ENCODE results near the gene MYOZ2. TPM values are rescaled to one million over a fixed set of nuclear protein-coding genes. Genes with fewer than 3 reads are reported as not detected.

The MYOZ2 gene
- total RNA-seq, 3 donors from 2014 or later: not detected

GRCh38 chr4:119197772-119198212, 62.2 kb downstream of the MYOZ2 start:
- no peak for DNase-seq
- no peak for ATAC-seq
- Mint-ChIP-seq H3K4me1 (ENCODE audit: low read depth) (no peaks in the 10 kb centered on the region), H3K27me3 (ENCODE audit: low read depth) (peaks cover 5% of the 10 kb centered on the region), H3K4me3 (no peak overlapping the region), H3K9me3 (peaks cover 5% of the 10 kb centered on the region), H3K36me3 (ENCODE audit: insufficient read depth) (peaks cover 4% of the 10 kb centered on the region)

GRCh38 chr4:119204916-119205315, 69.3 kb downstream of the MYOZ2 start:
- DNase-seq (no peak), ATAC-seq (no peak)
- Mint-ChIP-seq H3K9me3 (no peaks in the 10 kb centered on the region), H3K27me3 (ENCODE audit: low read depth) (peaks cover 5% of the 10 kb centered on the region), H3K4me1 (ENCODE audit: low read depth) (peaks cover 18% of the 10 kb centered on the region), H3K36me3 (ENCODE audit: insufficient read depth) (no peaks in the 10 kb centered on the region), H3K4me3 (no peak overlapping the region)

GRCh38 chr4:119205690-119206089, 70.1 kb downstream of the MYOZ2 start:
- no peak for DNase-seq
- no peak for ATAC-seq
- Mint-ChIP-seq H3K4me3 (no peak overlapping the region), H3K36me3 (ENCODE audit: insufficient read depth) (no peaks in the 10 kb centered on the region), H3K4me1 (ENCODE audit: low read depth) (peaks cover 22% of the 10 kb centered on the region), H3K9me3 (no peaks in the 10 kb centered on the region), H3K27me3 (ENCODE audit: low read depth) (peaks cover 4% of the 10 kb centered on the region)

DNA sequence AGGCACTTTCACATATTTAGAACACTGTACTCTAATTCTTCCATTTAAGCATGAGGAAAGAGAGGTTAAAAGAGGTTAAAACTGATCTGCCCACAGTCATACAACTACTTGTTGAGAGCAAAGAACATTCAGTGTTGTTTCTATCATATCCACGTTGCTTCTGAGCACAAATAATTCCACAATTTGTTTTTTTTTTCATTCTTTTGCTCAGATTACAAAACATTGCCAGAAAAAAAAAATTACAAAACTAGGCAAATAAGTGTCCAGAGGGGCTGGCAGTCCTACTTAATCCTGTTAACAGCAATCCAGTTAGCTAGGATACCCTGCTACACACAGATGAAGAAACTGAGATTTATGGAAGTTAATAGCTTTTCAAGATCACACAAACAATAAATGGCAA, 70.5 kb downstream of the MYOZ2 start:
- no peaks in the 10 kb centered on the region for H3K9me3 Mint-ChIP-seq
- H3K27me3 Mint-ChIP-seq (ENCODE audit: low read depth): peaks cover 4% of the 10 kb centered on the region
- DNase-seq (no peak), ATAC-seq (no peak)
- H3K36me3 Mint-ChIP-seq (ENCODE audit: insufficient read depth): no peaks in the 10 kb centered on the region
- peaks cover 26% of the 10 kb centered on the region for H3K4me1 Mint-ChIP-seq (ENCODE audit: low read depth)
- H3K4me3 Mint-ChIP-seq: no peak overlapping the region

DNA sequence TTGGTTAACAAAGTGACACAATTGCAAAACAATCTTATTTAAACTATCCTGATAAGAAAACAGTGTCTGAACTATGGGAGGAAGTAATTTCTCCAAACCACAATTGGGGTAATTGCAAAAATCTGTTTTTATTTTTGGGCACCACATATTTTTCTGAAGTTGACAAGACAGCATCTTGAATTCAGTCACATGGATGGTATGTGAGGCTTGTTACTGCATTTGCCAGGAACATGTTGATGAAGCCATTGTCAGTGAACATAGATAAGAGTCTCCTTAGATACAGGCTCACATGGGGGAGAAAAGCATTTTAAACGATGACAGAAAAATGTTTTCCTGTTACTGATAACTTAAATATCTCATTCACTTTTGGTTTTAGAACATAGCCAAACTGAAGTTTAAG, 71.4 kb downstream of the MYOZ2 start:
- no peak for ATAC-seq
- Mint-ChIP-seq H3K36me3 (ENCODE audit: insufficient read depth) (no peaks in the 10 kb centered on the region), H3K4me3 (no peak overlapping the region), H3K4me1 (ENCODE audit: low read depth) (peaks cover 35% of the 10 kb centered on the region), H3K9me3 (no peaks in the 10 kb centered on the region), H3K27me3 (ENCODE audit: low read depth) (peaks cover 2% of the 10 kb centered on the region)
- DNase-seq: no peak

DNA sequence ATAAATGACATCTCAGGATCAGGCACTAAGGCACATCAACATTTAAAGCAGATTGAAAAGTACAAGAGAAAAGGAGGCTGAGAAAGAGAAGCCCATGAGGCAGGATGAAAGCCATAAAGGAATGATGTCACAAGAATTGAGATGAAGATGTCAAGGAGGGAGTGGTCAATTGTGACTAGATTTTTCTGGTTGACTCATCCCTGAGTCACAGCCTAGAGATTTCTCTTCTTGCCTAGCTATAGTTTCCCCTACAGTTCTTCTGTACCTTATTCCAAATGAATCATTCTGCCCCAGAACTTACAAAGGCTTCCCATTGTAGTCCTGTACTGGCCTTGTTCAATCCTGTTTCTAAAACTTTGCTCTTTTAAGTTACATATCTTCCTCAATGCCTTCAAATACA, 73.4 kb downstream of the MYOZ2 start:
- Mint-ChIP-seq H3K36me3 (ENCODE audit: insufficient read depth) (no peaks in the 10 kb centered on the region), H3K27me3 (ENCODE audit: low read depth) (peaks cover 2% of the 10 kb centered on the region), H3K4me3 (peak overlapping the region; percentile 22), H3K4me1 (ENCODE audit: low read depth) (peaks cover 43% of the 10 kb centered on the region), H3K9me3 (no peaks in the 10 kb centered on the region)
- ATAC-seq (peak; percentile 43 to 47), DNase-seq (peak; percentile 35)

DNA sequence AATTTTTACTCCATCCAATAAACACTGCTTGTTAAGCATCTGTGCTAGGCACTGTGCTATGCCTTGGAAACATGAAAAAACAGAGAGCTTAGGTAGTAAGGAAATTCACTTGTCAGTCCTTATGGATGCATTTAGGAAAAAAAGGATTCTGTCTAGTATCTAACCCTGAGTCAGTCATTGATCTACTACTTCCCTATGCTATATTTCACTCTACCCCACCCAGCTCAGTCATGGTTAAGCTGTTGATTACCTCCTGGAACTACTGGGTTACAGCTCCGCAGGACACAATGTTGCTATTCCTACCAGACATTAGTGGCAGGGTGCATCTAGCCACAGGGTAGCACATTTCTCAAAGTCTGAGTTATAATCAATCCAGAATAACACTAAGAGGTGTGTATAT, 74.0 kb downstream of the MYOZ2 start:
- no peaks in the 10 kb centered on the region for H3K9me3 Mint-ChIP-seq
- H3K4me3 Mint-ChIP-seq: peak overlapping the region; percentile 22
- H3K4me1 Mint-ChIP-seq (ENCODE audit: low read depth): peaks cover 45% of the 10 kb centered on the region
- ATAC-seq: no peak
- H3K27me3 Mint-ChIP-seq (ENCODE audit: low read depth): peaks cover 2% of the 10 kb centered on the region
- H3K36me3 Mint-ChIP-seq (ENCODE audit: insufficient read depth): no peaks in the 10 kb centered on the region
- no peak for DNase-seq

- H3K9me3 Mint-ChIP-seq: no peaks in the 10 kb centered on the region
- no peak for ATAC-seq
These were observed 75.1 kb downstream of the MYOZ2 start for GRCh38 chr4:119210775-119211174.

DNA sequence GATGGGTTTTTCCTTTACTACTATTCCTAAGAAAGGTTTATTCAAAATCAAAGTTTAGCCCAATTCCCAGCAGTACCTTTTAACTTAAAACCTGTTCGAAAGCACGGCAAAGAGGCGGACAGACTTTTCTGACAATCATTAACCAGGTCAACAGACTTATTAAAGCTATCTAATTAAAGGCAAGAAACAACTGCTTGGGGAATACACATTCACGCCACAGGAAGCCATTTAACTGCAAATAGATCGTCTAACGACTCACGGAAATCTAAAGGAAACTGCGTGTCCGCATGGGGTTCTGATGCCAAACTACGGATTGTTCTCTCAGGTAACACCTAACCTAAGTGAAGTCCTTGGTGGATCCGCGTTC, 76.2 kb downstream of the MYOZ2 start:
- DNase-seq (no peak), ATAC-seq (peak; percentile 2 to 6)
- Mint-ChIP-seq H3K9me3 (no peaks in the 10 kb centered on the region), H3K4me3 (peak overlapping the region; percentile 99), H3K36me3 (ENCODE audit: insufficient read depth) (no peaks in the 10 kb centered on the region), H3K4me1 (ENCODE audit: low read depth) (peaks cover 49% of the 10 kb centered on the region), H3K27me3 (ENCODE audit: low read depth) (peaks cover 2% of the 10 kb centered on the region)

More at GRCh38 chr4:119210775-119211174, 75.1 kb downstream of the MYOZ2 start:
- H3K4me1 Mint-ChIP-seq (ENCODE audit: low read depth): peaks cover 49% of the 10 kb centered on the region
- H3K27me3 Mint-ChIP-seq (ENCODE audit: low read depth): peaks cover 2% of the 10 kb centered on the region
- no peaks in the 10 kb centered on the region for H3K36me3 Mint-ChIP-seq (ENCODE audit: insufficient read depth)
- H3K4me3 Mint-ChIP-seq: peak overlapping the region; percentile 99
- DNase-seq: no peak

DNA sequence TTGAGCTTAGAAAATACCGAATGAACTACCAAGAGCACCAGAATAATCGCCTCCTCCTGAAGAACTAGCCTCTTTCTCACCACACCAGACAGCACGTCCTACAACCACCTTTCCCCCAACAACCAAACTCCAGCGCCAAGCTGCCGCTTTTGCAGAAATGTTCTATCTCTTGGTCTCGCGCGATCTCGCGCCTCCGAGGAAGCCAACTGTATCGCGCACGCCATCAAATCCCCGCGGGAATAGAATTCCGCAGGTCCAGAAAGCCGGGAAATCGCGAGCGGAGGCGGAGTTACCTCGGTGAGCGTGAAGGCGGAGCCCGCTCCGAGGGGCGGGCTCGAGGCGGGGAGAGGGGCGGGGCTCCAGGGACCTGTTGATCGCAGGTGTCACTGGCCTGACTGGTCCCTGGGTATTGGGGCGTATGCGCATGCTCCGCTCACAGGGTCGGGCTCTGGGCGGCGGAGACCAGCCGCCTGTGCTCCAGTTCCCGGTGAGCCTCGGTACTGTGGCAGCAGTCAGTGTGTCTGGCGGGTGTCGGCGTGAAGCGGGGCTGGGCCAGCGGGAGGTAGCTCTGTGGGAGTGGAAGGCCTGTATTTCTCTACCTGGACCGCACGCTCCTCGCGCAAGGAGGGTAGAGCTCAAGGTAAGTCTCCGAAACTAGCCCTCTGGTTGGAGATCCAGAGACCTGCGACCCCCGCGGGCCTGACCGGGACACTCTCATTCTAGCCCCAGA, 76.8 kb downstream of the MYOZ2 start, which contains the start of gene USP53:
TSS of gene USP53 (plus strand) at position 480 of the 730 bp plus-strand sequence. CDS start 27,047 bp downstream, outside the sequence.
- Mint-ChIP-seq H3K4me3 (peak within 1 kb of the TSS; percentile 99), H3K4me1 (ENCODE audit: low read depth) (peaks cover 47% of the 10 kb centered on the region), H3K27me3 (ENCODE audit: low read depth) (peaks cover 2% of the 10 kb centered on the region), H3K36me3 (ENCODE audit: insufficient read depth) (peaks cover 2% of the 10 kb centered on the region), H3K9me3 (no peaks in the 10 kb centered on the region)
- ATAC-seq (peak; percentile 92 to 95), DNase-seq (peak; percentile 98)

DNA sequence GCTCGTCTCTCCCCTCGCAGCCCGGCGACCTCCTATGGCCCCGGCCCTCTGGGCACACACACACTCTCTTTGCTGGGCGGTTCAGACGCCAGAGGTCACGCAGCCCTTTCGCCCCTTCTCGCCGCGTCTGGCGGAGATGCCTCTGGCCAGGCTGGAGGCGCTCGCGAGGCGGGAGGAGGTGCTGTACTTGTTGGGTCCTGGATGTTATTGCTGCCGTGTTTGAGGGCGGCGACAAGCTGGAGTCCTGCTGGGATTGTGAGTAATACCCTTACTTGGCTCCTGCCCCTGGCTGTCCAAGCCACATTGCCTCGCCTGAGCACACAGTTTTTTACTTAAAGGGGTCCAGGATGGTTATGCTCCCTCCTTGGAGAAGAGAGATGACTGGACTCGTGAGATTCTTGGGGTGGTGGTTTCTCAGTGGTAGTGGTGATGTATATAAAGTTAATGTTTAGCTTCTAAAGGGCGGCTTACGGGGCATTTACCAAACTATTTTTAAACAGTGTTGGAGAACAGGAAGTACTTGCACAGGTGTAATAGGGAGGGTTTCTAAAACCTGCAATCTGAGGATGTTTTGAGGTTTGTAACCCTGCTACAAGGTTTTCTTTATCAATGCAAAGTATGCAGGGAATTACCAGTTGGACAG, 77.5 kb downstream of the MYOZ2 start:
- Mint-ChIP-seq H3K9me3 (no peaks in the 10 kb centered on the region), H3K4me1 (ENCODE audit: low read depth) (peaks cover 47% of the 10 kb centered on the region), H3K36me3 (ENCODE audit: insufficient read depth) (peaks cover 9% of the 10 kb centered on the region), H3K4me3 (peak overlapping the region; percentile 99), H3K27me3 (ENCODE audit: low read depth) (peaks cover 2% of the 10 kb centered on the region)
- peak; percentile 46 for DNase-seq
- peak; percentile 46 to 51 for ATAC-seq

DNA sequence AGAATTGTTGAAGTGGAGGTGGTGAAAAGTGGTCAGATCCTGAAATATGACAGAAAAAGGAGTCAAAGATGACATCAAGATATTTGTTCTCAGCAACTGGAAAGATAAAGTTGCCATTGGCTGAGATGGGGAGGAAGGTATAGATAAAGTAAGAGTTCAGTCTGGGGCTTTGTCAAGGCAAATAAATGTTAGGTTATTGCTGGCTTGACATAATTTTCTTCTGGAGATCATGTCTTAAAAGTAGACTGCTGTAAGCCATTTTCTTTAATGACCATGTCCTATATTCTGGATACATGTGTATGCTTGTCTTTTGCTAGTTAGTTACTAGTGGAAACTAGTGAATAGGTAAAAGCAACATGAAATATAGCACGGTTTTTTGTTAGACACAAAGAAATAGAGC, 82.5 kb downstream of the MYOZ2 start:
- DNase-seq (no peak), ATAC-seq (no peak)
- H3K9me3 Mint-ChIP-seq: no peaks in the 10 kb centered on the region
- no peaks in the 10 kb centered on the region for H3K27me3 Mint-ChIP-seq (ENCODE audit: low read depth)
- peaks cover 21% of the 10 kb centered on the region for H3K4me1 Mint-ChIP-seq (ENCODE audit: low read depth)
- no peak overlapping the region for H3K4me3 Mint-ChIP-seq
- H3K36me3 Mint-ChIP-seq (ENCODE audit: insufficient read depth): peaks cover 32% of the 10 kb centered on the region

DNA sequence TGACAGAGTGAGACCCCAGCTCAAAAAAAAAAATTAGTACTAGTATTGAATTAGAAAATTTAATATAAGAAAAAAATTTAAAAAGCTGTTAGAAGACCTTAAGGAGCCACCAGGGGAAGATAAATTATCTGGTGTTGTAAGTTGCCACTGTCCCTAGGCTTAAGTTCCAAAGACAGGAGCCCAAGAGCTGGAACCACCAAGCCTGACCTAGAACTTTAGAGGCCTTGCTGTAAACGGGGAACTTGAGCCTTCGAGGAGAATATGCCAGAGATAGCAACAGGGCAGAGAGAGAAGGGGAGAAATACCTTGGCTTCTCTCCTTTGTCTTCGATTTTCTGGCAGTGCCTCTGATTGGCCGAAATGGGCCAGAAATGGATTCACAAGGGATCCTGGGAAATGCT, 85.8 kb downstream of the MYOZ2 start:
- H3K36me3 Mint-ChIP-seq (ENCODE audit: insufficient read depth): peaks cover 49% of the 10 kb centered on the region
- H3K4me3 Mint-ChIP-seq: no peak overlapping the region
- H3K9me3 Mint-ChIP-seq: peaks cover 6% of the 10 kb centered on the region
- no peaks in the 10 kb centered on the region for H3K27me3 Mint-ChIP-seq (ENCODE audit: low read depth)
- peaks cover 11% of the 10 kb centered on the region for H3K4me1 Mint-ChIP-seq (ENCODE audit: low read depth)
- ATAC-seq (no peak), DNase-seq (no peak)

GRCh38 chr4:119227690-119228089, 92.1 kb downstream of the MYOZ2 start:
- ATAC-seq: peak in 1 of 2 donors; percentile 59
- Mint-ChIP-seq H3K27me3 (ENCODE audit: low read depth) (no peaks in the 10 kb centered on the region), H3K9me3 (peaks cover 6% of the 10 kb centered on the region), H3K36me3 (ENCODE audit: insufficient read depth) (peaks cover 28% of the 10 kb centered on the region), H3K4me3 (no peak overlapping the region), H3K4me1 (ENCODE audit: low read depth) (peaks cover 15% of the 10 kb centered on the region)
- no peak for DNase-seq

DNA sequence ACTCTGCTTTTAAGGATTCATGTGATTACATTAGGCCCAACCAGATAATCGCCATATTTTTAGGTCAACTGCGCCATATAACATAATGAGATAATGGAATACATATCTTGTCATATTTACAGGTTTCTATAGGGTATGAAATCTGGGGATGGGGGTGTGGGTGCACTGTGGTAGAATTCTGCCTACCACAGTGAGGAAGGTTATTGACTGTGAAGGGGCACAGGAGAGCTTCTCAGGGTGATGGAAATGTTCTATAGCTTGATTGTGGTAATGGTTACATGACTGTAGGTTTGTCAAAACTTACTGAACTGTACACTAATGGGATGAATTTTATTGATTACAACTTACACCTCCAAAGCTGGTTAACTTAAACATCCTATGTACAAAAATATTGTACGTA, 92.8 kb downstream of the MYOZ2 start:
- DNase-seq (no peak), ATAC-seq (no peak)
- no peak overlapping the region for H3K4me3 Mint-ChIP-seq

More for the DNA sequence above, 92.8 kb downstream of the MYOZ2 start:
- peaks cover 25% of the 10 kb centered on the region for H3K36me3 Mint-ChIP-seq (ENCODE audit: insufficient read depth)
- H3K27me3 Mint-ChIP-seq (ENCODE audit: low read depth): no peaks in the 10 kb centered on the region
- H3K9me3 Mint-ChIP-seq: peaks cover 6% of the 10 kb centered on the region
- H3K4me1 Mint-ChIP-seq (ENCODE audit: low read depth): peaks cover 21% of the 10 kb centered on the region
